GM12865 (cell line): ENCODE data around the gene THAP12.
"Not testable (repeated sequence)": the region's sequence is repeated elsewhere in the genome, so short reads cannot be mapped to it uniquely, and the experiment has no call there.

Source experiments
- DNase-seq: peaks from one replicate; pipeline ENCODE4 v3.0.0; 2010; ENCODE audit warnings: low read depth
- H3K4me3 ChIP-seq: 2 replicates; pipeline ENCODE4 v1.5.1; 2011; ENCODE audit warnings: mild to moderate bottlenecking, low read depth, low read length, control low read depth
- CTCF ChIP-seq: IDR thresholded peaks from 2 replicates; pipeline ENCODE4 v1.5.1; 2011; ENCODE audit warnings: low read length, control low read depth, low read depth, inconsistent platforms; ENCODE audit not compliant: insufficient read depth; ENCODE audit errors: missing control alignments

The THAP12 gene

GRCh38 chr11:76410851-76411357 is 30.0 kb upstream of the THAP12 start:
- no peak overlapping the region for H3K4me3 ChIP-seq
- TF ChIP-seq CTCF: no peak
- DNase-seq: no peak

GRCh38 chr11:76408171-76408965 is 27.4 kb upstream of the THAP12 start:
- H3K4me3 ChIP-seq: no peak overlapping the region
- no peak for DNase-seq
- TF ChIP-seq CTCF: no peak

- TF ChIP-seq CTCF: no peak
- H3K4me3 ChIP-seq: no peak overlapping the region
- DNase-seq: no peak
These were observed 25.4 kb upstream of the THAP12 start for GRCh38 chr11:76406359-76406758.

GRCh38 chr11:76401484-76401883 is 20.6 kb upstream of the THAP12 start:
- H3K4me3 ChIP-seq, DNase-seq: not testable (repeated sequence)

- H3K4me3 ChIP-seq: no peak overlapping the region
- DNase-seq: no peak
- TF ChIP-seq CTCF: no peak
These were observed 20.0 kb upstream of the THAP12 start for GRCh38 chr11:76400967-76401366.

GRCh38 chr11:76397383-76397782 is 16.5 kb upstream of the THAP12 start:
- H3K4me3 ChIP-seq: no peak overlapping the region
- no peak for DNase-seq
- TF ChIP-seq CTCF: no peak

GRCh38 chr11:76395296-76395695 is 14.4 kb upstream of the THAP12 start:
- no peak overlapping the region for H3K4me3 ChIP-seq
- no peak for TF ChIP-seq CTCF
- DNase-seq: no peak
